KBM-7 (cell line): ENCODE results near the gene INTS11.
"Not testable (repeated sequence)": the region's sequence is repeated elsewhere in the genome, so short reads cannot be mapped to it uniquely, and the experiment has no call there.

Experiments
- DNase-seq: peaks from one replicate; pipeline ENCODE4 v3.0.0-alpha.2; 2015
- in situ Hi-C: fragments of 300-500 bp; cut with MboI; formaldehyde crosslinking; loops from 2 replicates; pipeline ENCODE4 v1.14.3; 2020; ENCODE audit warnings: low sequenced_read_pairs, low pct_unique_long_range_greater_than_20kb, mixed read lengths

The INTS11 gene

DNA sequence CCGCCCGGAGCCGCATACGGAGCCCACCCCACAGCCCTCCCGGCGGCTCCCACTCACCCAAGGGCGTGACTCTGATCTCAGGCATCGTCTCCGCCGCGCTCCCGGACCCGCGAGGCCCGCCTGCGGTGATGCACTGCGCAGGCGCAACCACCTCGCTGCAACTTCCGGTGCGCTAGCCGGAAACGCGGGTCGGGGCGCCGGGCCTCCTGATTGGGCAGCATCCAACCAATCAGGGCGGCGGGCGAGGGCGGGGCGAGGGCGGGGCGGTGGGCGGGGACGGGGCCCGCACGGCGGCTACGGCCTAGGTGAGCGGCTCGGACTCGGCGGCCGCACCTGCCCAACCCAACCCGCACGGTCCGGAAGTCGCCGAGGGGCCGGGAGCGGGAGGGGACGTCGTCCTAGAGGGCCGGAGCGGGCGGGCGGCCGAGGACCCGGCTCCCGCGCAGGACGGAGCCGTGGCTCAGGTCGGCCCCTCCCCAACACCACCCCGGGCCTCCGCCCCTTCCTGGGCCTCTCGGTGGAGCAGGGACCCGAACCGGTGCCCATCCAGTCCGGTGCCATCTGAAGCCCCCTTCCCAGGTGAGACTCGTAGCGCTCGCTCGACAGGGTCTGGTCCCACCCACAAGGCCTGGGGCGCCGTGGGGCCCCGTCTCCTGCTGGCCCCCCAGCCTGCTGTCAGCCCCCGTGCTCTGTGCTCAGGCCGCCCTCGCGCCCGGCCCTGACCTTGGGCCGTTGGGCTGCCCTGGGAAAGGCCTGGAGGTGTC lies at the start of gene INTS11, which contains the start of gene CPTP:
Gene INTS11 (minus strand): TSS at position 137 of the 764 bp plus-strand sequence. CDS start 52 bp downstream, at position 85.
Gene CPTP (plus strand): TSS at position 279 of the 764 bp plus-strand sequence. CDS start 2,109 bp downstream, outside the sequence.
- in situ Hi-C loops, result no loop called here
- peak; percentile 80 for DNase-seq

DNA sequence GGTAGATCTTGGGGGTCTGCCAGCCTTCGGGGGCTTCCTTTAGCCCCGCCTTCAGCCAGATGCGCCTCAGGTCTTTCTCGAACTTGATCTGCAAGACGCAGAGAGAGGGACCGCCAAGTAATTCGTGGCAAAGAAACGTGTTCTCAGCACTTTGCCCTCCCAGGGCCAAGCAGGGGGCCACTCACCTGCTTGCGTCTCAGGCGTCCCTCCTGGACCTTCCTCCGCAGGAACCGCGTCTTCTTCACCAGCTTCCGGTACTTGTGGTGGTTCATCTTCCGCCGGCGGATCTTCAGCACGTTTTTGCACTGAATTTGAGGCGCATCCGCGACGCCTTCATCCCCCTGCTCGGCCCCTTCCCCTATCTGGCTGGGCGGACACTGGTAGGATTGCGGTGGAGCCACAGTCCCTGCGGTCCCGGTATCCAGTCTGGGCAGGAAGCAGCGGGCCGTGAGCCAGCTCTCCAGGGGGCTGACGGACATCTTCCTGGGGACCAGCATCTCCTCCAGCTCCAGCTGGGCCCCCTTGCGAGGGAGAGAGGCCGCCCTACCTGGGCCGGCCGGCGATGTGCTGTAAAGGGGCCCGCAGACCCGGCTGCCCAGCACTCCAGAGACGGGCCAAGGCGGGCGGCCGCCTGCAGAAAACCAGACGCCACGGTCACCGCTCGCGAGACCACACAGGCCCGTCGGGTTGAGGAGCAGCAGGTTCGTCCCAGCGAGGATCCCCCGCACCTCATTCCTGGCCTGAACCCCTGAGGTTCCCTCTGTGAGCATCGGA lies 49.5 kb upstream of the INTS11 start:
- in situ Hi-C loops, result no loop called here
- no peak for DNase-seq

DNA sequence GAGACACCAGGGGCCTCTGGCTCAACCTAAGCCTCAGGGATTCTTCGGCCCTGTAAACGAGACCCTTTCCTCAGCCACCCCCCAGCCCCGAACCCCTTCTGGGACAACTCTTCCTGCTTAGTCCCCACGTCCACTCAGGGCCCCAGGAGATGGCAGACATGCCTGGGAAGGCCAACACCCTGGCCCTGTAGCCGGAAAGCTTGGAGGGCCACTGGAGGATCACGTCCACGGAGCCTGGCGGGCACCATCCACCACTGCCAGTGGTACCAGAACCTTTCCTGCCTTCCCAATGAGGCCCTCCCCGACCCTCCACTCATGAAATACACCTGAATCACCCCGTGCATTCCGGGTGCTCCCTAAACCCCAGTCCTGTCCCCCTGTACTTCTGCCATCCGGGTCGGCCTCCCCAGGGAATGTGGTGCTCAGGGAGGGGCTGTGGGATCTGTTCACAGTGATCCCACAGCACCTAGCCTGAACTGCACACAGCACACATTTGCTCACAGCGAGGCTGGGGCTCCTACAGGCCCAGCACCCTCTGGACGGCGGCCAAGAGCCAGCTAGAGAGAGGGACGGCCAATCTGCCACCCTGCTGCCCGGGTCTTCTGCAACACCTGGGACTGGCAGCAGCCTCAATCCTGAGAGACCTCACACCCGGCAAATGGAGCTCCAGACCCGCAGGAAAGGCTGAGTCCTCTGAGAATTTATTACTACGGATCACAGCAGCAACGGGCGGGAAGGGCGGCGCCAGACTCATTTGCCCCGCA lies 48.8 kb upstream of the INTS11 start:
- DNase-seq, result no peak
- in situ Hi-C loops, result no loop called here

DNA sequence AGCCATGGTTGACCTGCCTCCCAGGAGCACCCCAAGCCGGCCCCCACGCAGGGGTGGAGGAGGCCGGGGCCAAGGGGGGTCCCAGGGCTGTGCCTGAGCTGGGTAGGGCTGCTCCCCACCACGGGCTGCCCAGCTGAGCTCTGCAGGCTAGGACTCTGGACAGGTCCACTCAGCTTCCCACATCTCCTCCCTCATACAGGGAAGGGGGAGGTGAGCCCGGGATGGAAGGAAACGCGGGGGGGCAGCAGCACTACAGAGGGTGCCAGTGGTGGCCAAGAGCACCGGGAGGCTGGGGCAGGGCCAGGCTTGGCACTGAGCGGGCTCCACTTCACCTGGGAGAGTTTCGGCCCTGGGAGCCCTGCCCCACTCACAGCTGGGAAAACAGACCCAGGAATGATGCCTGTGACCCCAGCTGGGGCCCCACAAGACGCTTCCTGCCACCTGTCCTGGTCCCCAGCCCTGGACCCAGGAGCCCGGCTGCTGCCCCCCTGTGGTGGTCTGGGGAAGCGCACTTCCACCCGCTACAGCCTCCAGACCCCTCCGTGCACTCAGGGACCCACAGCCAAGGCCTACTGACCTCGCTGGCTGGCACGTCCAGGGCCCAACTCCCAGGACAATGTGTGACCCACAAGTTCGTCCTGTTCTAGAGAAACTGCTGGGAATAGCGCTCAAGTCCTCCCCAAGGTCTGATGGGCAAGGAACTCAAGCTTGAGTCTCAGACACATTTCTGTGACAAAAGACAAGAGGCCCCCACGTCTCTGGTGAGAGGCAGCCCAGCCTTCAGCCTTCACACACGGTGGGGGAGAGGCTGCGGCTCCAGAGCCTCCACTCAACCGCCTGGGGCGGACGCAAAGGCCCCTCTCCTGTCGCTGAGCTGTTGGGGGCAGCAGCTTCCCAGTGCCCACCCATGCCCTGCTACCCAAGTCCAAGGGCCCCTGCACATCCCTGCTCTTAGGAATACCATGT lies 47.6 kb upstream of the INTS11 start:
- in situ Hi-C loops, result no loop called here
- DNase-seq, result peak; percentile 79

DNA sequence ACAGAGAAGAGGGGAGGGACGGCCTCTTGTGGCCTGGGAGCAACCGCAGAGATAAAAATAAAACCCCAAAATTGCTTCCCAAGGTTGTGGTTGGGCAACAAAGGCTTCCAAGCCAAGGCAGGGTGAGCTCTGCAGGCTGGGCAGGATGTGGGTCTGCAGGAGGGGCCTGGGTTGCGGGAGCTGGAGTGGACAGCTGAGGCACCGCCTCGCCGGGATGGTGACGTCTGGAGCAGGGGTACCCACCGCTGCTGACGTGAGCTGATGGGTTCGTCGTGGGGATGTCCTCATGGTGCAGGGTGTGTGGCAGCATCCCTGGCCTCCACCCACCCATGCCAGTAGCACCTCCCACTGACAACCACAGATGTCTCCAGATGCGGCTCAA lies 46.9 kb upstream of the INTS11 start:
- in situ Hi-C loops, result no loop called here
- DNase-seq, result peak; percentile 77

DNA sequence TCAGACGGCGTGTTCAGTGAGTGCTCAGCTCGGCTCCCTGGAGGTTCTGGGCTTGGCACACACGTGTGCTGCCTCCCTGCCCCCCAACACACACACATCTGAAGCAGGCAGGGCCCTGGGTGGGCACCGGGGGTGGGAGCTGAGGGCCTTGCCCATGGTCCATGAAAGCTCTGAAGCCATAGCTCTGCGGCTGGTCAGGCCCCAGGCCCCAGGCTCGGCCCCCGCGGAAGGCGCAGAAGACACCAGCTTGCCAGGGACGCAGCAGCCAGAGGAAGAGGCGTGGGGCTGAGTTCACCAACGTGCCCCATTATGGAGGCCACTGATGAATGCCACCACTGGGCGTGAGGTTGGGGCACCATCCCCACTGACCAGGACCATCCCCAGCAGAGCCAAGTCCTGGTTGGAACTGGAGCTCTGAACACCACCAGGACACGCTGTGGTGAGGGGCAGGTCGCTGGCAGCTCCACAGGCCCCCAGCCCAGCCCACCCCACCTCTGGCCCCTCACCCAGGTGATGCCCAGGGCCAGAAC lies 46.4 kb upstream of the INTS11 start:
- in situ Hi-C loops, result no loop called here

DNA sequence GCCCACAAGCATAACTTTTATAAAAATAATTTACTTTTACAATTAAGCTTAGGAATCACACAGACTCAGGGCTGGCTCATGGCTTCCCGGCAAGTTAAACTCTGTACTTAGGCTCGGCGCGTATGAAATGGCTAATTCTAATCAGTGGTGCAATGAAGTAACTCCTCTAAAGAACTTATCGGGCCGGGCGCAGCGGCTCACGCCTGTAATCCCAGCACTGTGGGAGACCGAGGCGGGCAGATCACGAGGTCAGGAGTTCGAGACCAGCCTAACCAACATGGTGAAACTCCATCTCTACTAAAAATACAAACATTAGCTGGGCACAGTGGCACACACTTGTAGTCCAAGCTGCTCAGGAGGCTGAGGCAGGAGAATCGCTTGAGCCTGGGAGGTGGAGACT lies 45.6 kb upstream of the INTS11 start:
- in situ Hi-C loops, DNase-seq: not testable (repeated sequence)

More for the DNA sequence above, 46.4 kb upstream of the INTS11 start:
- DNase-seq, result no peak

DNA sequence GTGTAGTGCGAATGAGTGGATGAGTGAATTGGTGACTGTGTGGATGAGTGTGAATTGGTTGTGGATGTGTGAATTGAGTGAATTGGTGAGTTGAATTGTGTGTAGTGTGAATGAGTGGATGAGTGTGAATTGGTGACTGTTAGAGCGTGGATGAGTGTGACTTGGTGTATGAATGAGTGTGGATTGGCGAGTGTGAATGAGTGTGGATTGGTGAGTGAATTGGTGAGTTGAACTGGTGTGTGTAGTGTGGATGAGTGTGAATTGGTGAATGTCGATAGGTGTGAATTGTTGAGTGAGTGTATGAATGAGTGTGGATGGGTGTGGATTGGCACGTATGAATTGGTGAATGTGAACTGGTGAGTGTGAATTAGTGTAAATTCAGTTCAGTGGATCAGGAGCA lies 42.9 kb upstream of the INTS11 start:
- peak; percentile 20 for DNase-seq
- in situ Hi-C loops, result no loop called here

DNA sequence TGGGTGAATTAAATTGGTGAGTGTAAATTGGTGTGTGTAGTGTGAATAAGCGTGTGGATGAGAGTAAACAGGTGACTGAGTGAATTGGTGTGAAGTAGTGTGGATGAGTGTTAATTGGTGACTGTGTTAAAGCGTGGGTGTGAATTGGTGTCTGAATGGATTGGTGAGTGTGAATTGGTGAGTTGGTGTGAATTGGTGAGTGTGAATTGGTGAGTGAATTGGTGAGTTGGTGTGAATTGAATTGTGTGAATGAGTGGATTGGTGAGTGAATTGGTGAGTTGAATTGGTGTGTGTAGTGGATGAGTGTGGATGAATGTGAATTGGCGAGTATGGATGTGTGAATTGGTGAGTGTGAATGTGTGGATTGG lies 42.2 kb upstream of the INTS11 start:
- DNase-seq, result no peak
- in situ Hi-C loops, result no loop called here

DNA sequence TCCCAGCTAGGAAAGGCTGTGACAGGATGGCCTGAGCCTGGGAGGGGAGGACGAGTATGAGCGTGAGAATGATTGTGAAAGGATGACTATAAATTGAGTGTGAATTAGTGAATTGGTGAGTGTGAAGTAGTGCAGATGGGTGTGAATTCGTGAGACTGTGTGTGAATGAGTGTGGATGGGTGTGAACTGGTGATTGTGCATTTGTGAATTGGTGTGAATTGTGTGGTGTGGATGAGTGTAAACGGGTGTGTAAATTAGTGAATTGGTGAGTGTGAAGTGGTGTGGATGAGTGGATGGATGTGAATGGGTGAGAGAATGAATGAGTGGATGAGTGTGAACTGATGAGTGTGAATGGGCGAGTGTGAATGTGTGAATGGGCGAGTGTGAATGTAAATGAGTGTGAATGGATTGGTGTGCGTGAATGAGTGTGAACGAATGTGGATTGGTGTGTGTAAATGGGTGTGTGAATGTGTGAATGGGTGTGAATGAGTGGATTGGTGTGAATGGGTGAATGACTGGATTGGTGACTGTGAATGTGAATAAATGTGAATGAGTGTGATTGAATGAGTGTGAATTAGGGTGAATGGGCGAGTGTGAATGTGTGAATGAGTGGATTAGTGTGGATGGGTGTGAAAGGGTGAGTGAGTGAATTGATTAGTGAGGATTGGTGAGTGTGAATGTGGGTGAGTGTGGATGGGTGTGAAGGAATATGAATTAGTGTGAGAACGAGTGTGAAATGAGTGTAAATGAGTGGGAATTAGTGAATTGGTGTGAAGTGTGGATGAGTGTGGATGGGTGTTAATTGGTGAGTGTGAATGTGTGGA lies 41.6 kb upstream of the INTS11 start:
- in situ Hi-C loops, result no loop called here
- DNase-seq, result no peak

DNA sequence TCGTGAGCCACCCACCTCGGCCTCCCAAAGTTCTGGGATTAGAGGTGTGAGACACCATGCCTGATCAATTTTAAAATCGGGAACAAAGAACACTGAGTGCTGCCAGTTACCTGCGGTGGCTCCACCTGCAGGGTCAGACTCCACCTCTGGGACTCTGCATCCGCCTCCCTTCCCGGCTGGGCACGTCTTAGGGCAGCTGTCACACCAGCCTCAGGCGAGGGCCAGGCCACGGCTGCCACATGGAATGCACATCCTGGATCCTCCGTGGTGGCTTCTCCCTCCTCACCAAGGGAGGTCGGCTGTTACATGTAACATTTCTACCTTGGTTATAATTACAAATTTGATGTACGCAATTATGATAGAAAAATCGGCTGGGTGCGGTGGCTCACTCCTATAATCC lies 39.8 kb upstream of the INTS11 start:
- in situ Hi-C loops, result no loop called here
- no peak for DNase-seq

DNA sequence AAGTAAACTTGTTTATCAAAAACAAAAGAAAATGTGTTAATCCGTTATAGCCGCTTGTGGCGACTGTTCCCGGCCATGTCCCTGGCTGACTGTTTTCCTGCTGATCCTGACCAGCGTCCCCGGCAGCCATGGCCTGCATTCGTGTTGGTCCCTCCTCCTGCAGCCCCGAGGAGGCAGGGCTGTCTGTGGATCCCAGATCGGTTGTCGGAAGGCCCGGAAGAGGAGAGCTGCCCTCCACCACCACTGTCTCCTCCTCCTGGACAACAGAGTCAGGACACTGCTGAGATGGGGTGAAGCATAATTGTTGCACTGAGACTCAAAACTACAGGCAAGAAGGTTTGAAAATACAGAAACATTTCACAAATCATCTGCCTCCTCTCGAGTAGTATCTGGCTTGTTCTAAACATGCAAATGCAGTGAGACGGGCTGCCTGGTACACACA lies 37.5 kb upstream of the INTS11 start:
- no peak for DNase-seq
- in situ Hi-C loops, result no loop called here

DNA sequence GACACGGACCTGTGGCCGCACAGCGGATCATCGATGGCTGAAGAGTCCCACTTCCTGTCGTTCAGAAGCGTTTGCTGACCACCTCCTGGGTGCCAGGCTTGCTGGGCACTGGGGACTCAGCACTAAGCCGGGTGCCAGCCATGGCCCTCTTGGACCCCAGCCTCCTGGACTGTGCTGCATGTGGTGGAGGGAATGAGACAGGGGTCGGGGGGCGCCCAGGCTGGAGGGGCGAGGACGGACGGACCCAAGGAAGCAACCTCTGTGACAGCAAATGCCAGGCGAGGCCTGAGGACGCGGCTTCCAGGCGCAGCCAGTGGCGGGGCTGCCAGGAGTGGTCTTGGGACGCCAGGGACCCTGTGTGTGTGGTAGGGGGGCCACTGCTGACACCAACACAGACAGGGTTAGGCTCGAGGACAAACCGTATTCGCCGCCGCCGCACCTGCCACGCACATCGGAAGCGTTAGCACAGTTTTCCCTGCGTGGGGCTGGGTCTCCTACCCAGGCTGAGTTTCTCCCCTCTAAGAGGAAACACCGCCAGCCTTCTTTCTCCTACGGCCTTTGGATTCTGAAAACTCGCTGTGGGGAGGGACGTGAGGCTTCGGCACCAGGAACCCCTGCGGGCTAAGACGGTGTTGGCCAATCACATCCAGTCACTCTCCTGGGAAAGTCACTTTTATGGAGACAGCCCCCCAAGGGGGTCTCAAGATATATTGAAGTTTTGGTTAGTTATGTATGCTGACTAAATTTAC lies 36.9 kb upstream of the INTS11 start:
- in situ Hi-C loops, result no loop called here
- no peak for DNase-seq

DNA sequence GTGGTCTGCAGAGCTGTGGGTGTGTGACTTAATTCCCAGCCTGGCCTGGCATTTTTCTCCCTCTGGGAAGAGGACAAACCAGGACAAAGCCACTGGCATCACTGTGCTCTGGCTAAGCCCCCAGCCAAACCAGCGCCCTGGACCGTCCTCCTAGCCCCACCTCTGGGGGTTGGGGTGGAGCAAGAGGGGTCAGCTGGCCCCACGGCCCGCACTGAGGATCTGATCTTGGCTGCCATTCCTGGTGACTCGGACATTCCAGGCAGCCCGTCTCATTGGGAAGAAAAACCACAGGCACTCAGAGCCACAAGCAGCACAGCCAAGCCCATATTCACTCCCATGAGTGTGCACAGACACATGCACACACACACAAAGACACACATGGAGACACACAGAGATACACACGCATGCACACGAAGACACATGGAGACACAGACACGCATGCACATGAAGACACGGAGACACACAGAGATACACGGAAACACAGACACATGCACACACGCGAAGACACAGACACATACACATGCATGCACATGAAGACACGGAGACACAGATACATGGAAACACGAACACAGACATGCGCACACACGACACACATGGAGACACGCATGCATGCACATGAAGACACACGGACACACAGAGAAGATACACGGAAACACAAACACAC lies 36.2 kb upstream of the INTS11 start:
- DNase-seq, result no peak
- in situ Hi-C loops, result no loop called here

DNA sequence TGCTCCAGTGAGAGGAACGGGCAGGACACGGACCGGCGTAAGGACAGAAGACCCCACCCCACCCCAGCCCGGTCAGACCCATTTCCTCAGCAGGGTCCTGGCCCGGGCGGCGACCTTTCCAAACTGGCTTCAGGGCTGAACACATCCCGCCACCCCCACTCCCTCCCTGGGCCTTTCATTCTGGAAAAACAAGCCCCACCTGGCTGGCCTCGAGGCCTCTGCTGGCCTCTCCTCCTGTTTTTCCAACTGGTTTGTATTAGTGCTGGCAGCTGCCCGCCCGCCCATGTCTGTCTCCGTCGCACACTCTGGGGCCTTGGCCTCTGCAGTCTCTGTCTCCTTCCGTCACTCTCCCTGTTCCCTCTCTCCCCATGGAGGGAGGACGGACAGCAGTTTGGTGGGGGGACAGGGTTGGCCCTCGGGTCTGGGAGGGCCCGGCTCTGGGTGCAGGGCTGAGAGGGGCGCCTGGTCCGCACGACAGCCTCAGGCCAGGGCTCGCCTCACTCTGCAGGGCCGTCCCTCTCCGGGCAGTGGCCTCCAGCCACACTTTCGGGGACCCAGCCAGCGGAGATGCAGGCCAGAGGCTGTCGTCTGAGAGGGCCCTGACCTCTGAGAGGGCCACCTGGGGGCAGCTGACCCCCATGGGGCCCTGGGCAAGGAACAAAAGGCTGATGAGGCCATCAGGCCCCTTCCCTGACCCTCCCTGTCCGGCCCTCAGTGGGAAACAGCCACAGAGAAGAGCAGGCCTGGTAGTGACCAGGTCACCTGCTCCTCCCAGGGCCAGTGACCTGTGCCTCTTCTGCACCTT lies 35.4 kb upstream of the INTS11 start:
- DNase-seq, result no peak

DNA sequence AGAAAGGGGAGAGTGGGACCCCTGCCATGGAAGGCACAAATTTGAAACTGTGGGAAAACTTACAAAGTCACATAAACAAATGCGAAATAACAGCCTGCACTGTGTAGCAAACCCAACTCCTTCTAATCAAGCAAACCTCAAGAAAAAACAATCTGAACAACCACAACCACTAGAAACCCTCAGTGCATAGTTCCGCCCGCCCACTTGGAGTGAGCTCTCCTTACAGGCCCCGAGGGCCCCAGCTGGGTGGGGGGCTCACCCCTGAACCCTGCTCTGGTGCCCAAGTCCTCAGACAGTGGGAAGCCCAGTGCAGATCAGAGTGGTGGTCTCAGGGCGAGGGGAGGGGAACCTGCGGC lies 34.8 kb upstream of the INTS11 start:
- no peak for DNase-seq
- in situ Hi-C loops, result no loop called here

More for the DNA sequence above, 35.4 kb upstream of the INTS11 start:
- in situ Hi-C loops, result no loop called here
